GF-D8 (cell line): ENCODE data around the gene RNASEH1.
A peak's percentile ranks its signal among the peaks of the same experiment; 100 is the strongest.

Experiments
- DNase-seq: peaks from one replicate; lab custom pipeline; 2025; lab: John Stamatoyannopoulos, UW

Gene RNASEH1

GRCh38 chr2:3547915-3548314, 10.2 kb downstream of the RNASEH1 start:
- no peak for DNase-seq

DNA sequence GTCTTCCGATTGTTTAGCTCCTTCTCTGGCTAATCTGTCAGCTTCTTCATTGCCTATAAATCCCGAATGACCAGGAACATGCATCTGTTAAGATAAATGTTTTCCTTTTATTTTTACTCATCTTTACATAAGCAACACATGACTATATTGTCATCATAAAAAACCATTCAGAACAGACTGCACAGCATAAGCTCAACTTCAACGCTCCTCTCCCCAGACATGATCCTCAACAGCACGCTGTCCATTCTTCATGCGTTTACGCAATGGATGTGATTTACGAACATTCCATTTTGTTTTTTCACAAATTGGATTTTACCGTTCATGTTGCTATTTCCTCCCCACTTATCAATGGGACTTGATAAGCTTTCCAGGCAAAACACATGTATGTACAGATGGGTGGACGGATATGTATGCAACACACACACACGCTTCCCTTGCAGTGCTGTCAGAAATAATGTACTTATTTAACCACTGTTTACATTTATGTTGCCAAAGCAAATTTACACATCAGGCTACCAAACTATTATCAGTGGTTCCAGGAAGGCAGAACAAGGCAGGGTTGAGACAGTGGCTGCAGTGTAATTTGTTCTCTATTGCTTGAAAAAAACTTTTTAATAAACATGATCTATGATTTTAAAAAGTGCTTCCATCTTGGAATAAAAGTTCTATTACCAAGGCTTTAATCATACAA, 12.2 kb downstream of the RNASEH1 start:
- no peak for DNase-seq

DNA sequence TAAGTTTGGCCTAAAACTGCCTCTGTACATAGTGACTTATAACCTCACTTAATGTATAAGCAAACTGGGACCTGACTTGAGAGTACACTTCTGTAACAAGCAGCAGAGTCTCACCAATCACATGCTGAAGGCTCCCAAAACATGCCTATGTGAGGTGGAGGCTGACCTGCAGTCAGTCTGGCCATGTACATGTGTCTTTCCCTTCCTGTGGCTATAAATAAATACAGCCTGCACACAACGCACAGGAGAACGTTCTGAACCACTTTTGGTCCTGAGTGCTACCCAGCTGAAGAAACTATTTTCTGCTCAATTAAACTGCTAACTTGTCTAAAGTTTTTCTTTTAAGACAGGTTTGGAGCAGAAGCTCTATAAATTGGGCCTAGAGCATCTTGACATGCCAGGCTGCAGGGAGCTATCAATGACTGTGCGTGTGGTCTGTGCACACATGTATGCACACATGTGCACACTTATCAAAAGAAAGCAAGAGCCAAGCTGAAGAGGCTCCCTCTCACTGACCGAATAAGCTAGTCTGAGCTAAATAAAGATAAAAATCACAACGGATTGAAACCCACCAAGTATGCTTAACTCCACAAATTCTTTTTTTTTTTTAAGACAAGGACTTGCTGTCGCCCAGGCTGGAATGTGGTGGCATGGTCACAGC, 15.0 kb downstream of the RNASEH1 start:
- DNase-seq: no peak

DNA sequence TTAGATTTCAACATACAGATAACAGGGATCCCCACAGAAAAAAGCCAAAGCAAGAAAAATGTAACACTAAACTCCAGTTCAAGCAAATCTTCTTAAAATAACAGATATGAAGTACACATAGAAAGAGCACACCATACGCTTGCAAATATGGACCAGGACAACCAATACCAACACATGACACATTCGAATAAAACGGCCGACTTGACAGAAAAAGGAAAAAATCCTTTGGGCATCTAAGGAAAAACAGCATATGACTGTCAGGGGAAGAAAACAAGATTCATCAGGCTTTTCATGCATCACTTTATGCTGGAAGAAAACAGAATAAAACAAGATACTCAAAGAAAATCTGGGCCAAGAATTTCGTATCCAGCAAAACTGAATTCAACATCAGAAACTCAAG, 16.0 kb downstream of the RNASEH1 start:
- DNase-seq: no peak

GRCh38 chr2:3539836-3540235, 18.3 kb downstream of the RNASEH1 start:
- no peak for DNase-seq

DNA sequence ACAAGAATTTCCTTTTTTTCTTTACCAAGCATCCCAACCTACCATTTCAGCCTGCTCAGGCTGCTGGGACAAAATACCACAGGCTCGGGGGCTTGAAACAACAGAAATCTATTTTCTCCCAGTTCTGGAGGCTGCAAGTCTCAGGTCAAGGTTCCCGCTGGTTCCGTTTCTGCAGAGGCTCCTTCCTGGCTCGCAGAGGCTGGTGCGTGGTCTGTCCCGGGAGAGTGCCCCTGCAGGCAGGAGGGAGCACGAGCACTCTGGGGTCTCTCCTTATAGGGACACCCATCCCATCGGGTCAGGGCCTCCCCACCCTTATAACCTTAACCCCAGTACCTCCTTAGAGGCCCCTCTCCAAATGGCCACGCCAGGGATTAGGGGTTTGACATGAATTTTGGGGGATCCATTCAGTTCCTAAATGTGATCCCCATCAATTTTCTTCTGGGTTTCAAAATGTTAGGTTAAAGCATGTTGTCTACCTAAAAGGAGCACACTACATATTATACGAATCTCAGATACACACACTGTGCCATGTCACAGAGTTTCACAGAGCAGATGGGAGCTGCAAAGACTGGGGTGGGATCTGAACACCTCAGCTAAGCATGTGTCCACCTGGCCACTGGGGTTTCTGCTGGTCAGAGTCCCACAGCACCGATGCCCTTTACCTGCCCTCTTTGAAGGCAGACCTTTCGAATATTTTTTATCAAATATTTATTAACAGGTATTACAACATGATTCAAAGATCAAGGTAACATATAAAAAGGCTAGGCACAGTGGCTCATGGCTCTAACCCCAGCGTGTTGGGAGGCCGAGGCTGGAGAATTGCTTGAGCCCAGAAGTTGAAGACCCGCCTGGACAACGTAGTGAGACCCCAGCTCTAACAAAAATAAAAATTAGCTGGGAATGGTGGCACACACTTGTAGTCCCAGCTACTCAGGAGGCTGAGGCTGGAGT, 21.2 kb downstream of the RNASEH1 start:
- no peak for DNase-seq

GRCh38 chr2:3535794-3536681, 22.1 kb downstream of the RNASEH1 start:
- no peak for DNase-seq

- DNase-seq: no peak
Measured at GRCh38 chr2:3535467-3535793, 22.7 kb downstream of the RNASEH1 start.

DNA sequence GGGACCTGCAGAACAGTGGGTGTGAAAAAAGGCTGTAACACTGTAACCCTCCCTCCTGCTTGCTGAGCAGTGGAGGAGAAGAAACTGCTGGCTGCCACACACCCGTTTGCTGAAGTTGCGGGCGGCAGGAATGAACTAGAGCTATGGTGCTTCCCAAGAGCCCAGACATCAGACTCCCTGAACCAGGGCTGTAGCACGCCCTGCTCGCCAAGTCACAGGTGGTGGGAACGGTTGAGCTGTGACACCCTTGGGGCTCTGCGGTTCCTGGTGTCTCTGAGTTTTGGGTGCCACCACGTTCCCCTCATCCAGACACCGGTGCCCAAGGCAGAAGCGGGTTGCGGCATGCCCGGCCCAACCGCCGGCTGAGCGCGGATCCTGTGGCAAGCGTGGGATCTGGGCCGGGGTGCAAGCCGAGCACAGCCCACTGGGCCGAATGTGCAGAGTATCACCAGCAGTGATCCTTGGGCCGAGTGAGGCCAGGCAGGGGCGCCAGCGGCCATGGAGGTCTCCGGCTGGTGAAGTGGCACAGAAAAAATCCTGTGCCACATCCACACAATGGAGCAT, 23.8 kb downstream of the RNASEH1 start:
- DNase-seq: no peak

DNA sequence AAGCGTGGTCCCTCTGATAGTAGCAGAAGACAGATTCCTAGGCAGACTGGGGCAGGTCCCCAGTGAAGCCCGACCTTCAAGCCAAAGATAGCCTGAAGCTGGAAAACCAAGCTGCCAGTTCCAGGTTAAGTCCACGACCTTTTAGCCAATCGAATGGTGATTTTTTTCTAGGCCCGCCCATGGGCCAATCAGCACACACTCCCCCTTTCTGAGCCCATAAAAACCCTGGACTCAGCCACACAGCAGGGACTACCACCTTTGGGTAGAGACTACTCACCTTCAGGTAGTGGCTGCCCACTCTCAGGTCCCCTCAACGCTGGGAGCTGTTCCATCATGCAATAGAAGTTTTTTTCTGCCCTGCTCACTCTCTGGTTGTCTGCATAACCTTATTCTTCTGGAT, 24.3 kb downstream of the RNASEH1 start:
- no peak for DNase-seq

GRCh38 chr2:3532941-3533340, 25.2 kb downstream of the RNASEH1 start:
- DNase-seq: no peak

GRCh38 chr2:3529316-3530025, 28.7 kb downstream of the RNASEH1 start:
- DNase-seq: no peak

- no peak for DNase-seq
Measured at GRCh38 chr2:3527886-3528785, 30.0 kb downstream of the RNASEH1 start.

DNA sequence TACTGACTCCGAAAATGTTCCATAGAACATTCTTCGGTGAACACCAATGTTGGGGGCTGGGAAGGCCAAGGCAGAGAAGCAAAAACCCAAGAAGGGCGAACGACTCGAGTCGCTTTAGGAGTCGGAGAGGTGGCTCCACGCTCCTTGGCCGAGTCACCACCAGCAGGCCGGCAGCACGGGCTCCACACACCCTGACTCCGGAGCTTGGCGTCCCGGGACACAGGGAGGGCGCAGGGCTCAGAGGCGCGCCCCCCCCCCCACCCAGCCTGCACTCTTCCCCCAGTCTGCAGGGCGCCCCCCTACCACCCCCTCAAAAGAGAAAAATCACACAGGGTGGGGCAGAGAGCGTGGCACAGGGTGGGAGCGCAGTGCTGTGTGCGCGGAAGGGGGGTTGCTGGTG, 31.3 kb downstream of the RNASEH1 start:
- DNase-seq: no peak

GRCh38 chr2:3523551-3524041, 34.5 kb downstream of the RNASEH1 start:
- no peak for DNase-seq

GRCh38 chr2:3522961-3523421, 35.1 kb downstream of the RNASEH1 start:
- DNase-seq: no peak

DNA sequence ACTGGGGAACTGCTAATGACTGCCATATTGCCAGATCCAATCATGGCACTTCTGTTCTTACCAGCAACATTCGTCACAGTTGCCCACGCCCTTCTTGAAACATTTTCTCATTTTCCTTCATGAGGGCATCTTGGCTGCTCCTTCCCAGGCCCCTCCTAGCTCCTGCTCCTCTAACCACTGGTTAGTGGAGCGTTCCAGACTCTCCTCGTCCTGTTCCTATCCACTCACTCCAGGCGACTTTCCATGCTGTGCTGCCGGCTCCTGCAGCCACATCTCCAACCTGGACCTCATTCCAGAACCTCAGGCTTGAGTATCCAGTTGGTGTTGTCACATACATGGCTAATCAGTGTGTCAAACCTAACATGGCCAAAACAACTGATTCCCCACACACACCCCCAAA, 37.5 kb downstream of the RNASEH1 start:
- no peak for DNase-seq

DNA sequence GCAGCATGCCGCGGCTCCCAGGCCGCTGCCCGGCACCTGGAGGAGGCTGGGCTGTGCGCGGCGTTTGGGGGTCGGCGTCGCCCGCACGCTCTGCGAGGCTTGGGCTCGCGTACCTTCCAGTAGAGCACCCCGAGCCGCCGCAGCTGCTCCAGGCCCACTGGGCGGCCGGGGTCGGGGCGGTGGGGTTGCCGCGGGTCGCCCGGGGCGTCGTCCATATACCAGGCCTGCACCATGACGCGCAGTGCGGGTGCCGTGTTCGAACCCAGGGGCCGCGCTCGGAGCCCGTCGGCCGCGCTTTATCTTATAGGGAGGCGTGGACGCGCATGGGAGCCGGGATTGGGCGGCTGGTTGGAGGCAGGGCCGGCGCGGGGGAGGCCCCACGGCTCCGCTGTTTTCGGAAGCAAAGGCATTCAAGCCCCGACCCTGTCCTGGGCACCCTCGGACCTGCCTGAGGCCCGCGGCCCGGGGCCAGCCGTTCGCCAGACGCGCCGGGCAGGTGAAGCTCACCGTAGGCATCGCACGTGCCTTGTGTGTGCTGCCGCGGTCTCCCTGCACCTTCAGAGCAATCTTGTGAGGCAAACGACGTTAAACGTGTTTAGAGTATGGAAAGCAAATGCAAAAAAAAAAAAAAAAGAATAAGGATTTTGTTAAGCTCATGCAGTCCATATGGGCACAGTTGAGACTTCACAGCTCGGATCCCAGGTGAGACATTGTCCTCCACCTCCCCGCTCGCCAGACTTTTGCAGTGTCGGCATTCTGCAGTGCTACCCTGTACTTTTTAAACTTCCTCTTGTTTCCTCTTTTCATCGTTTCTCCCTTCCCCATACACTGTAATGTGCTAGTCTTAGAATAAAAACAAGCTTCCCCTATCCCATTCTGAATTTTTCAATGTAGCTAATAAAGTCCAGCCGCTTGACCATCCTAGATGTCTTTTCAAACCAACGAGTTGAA, 38.6 kb downstream of the RNASEH1 start, which contains the start of gene ADI1:
Gene ADI1, minus strand, starts transcription at position 277 of the 951 bp plus-strand sequence. Its CDS starts 44 bp downstream, at position 233.
- DNase-seq: peak; percentile 52
